Measurements from ENCODE around the gene ZCCHC24.

DNA sequence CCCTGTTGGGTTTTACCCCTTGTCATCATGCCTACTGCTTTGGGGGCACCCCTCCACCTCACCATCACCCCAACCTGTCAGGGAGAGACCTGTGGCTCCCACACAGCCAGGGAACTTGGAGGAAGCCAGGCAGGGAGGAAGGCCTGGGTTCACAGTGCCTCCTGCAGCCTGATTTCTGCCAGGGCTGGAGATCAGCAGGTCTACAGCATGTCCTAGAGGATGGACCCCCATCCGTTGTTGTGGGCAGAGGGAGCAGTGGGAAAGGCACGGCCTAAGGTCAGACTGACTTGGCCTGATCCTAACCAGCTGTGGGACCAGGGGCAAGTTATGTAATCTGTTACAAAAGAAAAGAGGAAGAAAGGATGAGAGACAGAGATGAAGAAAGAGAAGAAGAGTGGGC, 28.2 kb downstream of the ZCCHC24 start:
- TF ChIP-seq, protein P1, sequence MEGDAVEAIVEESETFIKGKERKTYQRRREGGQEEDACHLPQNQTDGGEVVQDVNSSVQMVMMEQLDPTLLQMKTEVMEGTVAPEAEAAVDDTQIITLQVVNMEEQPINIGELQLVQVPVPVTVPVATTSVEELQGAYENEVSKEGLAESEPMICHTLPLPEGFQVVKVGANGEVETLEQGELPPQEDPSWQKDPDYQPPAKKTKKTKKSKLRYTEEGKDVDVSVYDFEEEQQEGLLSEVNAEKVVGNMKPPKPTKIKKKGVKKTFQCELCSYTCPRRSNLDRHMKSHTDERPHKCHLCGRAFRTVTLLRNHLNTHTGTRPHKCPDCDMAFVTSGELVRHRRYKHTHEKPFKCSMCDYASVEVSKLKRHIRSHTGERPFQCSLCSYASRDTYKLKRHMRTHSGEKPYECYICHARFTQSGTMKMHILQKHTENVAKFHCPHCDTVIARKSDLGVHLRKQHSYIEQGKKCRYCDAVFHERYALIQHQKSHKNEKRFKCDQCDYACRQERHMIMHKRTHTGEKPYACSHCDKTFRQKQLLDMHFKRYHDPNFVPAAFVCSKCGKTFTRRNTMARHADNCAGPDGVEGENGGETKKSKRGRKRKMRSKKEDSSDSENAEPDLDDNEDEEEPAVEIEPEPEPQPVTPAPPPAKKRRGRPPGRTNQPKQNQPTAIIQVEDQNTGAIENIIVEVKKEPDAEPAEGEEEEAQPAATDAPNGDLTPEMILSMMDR (IDR thresholded peaks at IDR 0.05), result no peak
- TF ChIP-seq POLR2A (IDR thresholded peaks at IDR 0.05) (no peak), POLR2AphosphoS5 (IDR thresholded peaks at IDR 0.05; ENCODE audit: insufficient read depth in 1 of 2, low read depth in 1 of 2) (no peak)
